ENCODE measurements around the gene NRXN3.

Gene NRXN3

DNA sequence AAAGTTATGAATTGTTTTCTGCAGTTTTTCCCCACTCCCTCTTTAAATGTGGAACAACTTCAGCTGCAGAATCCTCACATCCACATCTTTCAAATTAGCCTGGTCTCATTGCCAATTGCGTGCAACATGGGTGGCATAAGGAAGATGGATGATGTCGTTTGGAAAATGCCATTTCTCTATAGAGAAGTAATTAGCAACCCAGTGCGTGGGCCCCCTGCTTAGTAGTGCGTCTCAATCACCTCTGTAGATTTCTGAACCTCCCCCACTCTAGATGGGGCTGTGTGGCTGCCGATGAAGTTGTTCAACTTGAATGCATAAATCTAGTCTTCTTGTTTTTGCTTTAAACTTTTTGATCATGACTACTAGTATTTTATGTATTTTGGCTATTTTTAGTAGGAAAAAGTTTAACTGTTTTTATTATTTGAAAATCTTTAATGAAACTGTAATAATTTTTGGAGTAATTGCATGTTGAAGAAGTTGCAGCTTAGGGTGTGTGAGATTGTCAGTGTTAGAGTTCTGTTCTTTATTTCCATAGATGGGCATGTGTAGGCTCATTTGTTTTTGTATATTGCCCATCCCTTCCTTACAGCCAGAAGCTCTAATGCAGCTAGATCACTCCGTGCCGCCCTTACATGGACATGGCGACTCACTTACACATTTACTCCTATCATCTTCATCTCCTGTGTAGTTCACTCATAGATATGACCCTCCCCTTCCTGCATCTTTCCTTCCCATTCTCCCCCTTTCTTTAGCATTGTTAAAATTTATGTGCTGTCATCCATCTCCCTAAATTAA, 1683.0 kb downstream of the NRXN3 start:
- Histone ChIP-seq H3K36me3 (ENCODE audit: insufficient read depth, low read length) (no peaks in the 10 kb centered on the region), H3K4me1 (ENCODE audit: control insufficient read depth, insufficient read depth, low read length, unreplicated experiment) (peaks cover 14% of the 10 kb centered on the region), H3K27ac (ENCODE audit: low read depth, low read length) (no peak overlapping the region), H3K79me2 (ENCODE audit: control insufficient read depth, insufficient read depth, low read length, unreplicated experiment) (no peaks in the 10 kb centered on the region), H3K27me3 (ENCODE audit: insufficient read depth, low read length) (no peaks in the 10 kb centered on the region), H2AFZ (ENCODE audit: low read length, unreplicated experiment) (no peak overlapping the region), H3K4me3 (ENCODE audit: low read depth, low read length) (no peak overlapping the region)

DNA sequence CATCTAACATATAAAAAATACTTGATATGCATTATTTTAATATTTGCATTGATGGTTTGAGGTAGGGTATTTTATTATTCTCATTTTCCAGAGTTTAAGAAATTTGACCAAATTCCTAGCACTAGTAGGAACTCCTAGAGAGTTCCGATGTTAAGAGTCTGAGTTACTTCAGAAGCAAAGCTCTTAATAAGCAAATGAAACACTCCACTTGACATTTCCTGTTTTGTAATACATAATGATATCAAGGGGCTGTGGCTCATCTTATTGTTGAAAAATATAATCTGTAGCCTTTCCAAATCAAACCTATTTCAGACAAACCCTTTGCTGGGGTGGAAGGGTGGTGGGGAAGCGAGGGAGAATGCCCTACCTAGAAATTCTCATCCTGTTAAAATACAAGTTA, 1685.6 kb downstream of the NRXN3 start:
- Histone ChIP-seq H3K36me3 (ENCODE audit: insufficient read depth, low read length) (no peaks in the 10 kb centered on the region), H3K27me3 (ENCODE audit: insufficient read depth, low read length) (no peaks in the 10 kb centered on the region), H2AFZ (ENCODE audit: low read length, unreplicated experiment) (peak overlapping the region; percentile 45), H3K4me3 (ENCODE audit: low read depth, low read length) (no peak overlapping the region), H3K27ac (ENCODE audit: low read depth, low read length) (peak overlapping the region; percentile 68), H3K79me2 (ENCODE audit: control insufficient read depth, insufficient read depth, low read length, unreplicated experiment) (no peaks in the 10 kb centered on the region), H3K4me1 (ENCODE audit: control insufficient read depth, insufficient read depth, low read length, unreplicated experiment) (peaks cover 14% of the 10 kb centered on the region)

DNA sequence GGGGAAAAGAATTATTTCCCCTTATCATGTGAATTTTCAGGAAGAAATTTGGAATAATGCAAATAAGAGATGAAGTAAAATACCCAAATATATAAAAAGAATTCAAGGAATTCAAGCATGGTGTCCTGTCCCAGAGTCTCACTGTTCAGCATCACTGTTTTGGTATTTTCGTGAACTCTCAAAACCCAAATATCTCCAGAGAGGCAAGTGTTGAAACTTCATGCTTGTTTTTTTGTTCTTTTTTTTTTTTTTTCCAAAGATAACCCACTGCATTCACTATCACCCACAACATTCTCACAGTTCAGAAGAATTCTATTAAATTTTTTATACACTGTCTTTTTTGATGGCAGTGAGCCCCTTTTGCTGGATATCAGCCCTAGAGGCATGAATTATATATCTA, 1686.2 kb downstream of the NRXN3 start:
- H3K36me3 ChIP-seq (ENCODE audit: insufficient read depth, low read length), result no peaks in the 10 kb centered on the region

DNA sequence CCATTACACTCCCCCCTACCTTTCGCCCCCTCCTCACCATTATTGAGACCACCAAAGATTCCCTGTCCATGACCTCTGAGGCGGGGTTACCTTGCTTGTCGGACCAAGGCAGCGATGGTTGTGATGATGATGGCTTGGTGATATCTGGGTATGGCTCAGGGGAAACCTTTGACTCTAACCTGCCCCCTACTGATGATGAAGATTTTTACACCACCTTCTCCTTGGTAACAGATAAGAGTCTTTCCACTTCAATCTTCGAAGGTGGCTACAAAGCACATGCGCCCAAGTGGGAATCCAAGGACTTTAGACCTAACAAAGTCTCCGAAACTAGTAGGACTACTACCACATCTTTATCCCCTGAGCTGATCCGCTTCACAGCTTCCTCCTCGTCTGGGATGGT, 1690.9 kb downstream of the NRXN3 start:
- Histone ChIP-seq H3K36me3 (ENCODE audit: insufficient read depth, low read length) (no peaks in the 10 kb centered on the region), H3K27ac (ENCODE audit: low read depth, low read length) (no peak overlapping the region), H3K79me2 (ENCODE audit: control insufficient read depth, insufficient read depth, low read length, unreplicated experiment) (no peaks in the 10 kb centered on the region), H3K4me3 (ENCODE audit: low read depth, low read length) (no peak overlapping the region), H3K27me3 (ENCODE audit: insufficient read depth, low read length) (no peaks in the 10 kb centered on the region), H2AFZ (ENCODE audit: low read length, unreplicated experiment) (no peak overlapping the region), H3K4me1 (ENCODE audit: control insufficient read depth, insufficient read depth, low read length, unreplicated experiment) (peaks cover 8% of the 10 kb centered on the region)

More for the DNA sequence above, 1686.2 kb downstream of the NRXN3 start:
- peak overlapping the region; percentile 68 for H3K27ac ChIP-seq (ENCODE audit: low read depth, low read length)
- H2AFZ ChIP-seq (ENCODE audit: low read length, unreplicated experiment), result no peak overlapping the region
- H3K27me3 ChIP-seq (ENCODE audit: insufficient read depth, low read length), result no peaks in the 10 kb centered on the region
- no peaks in the 10 kb centered on the region for H3K79me2 ChIP-seq (ENCODE audit: control insufficient read depth, insufficient read depth, low read length, unreplicated experiment)
- no peak overlapping the region for H3K4me3 ChIP-seq (ENCODE audit: low read depth, low read length)
- H3K4me1 ChIP-seq (ENCODE audit: control insufficient read depth, insufficient read depth, low read length, unreplicated experiment), result peaks cover 14% of the 10 kb centered on the region

DNA sequence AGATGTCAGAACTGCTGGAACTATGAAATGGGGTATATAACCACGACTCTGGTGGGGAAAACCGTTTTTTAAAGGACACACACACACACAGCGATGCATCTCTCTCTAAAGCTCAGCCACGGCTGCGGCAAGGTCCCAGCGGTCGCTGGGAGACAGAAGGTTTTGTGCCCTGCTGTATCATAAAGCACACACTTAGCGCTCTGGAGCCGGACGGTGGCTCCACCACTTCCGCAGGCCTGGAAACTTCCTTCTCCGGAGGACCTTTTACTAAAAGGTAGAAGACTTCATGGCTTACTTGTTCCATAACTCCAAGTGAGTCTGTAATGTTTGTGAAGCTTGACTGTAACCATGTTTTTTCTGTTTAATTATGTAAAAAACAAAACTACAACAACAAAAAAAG, 1691.9 kb downstream of the NRXN3 start:
- Histone ChIP-seq H2AFZ (ENCODE audit: low read length, unreplicated experiment) (no peak overlapping the region), H3K27ac (ENCODE audit: low read depth, low read length) (no peak overlapping the region), H3K36me3 (ENCODE audit: insufficient read depth, low read length) (no peaks in the 10 kb centered on the region), H3K4me3 (ENCODE audit: low read depth, low read length) (no peak overlapping the region), H3K4me1 (ENCODE audit: control insufficient read depth, insufficient read depth, low read length, unreplicated experiment) (no peaks in the 10 kb centered on the region), H3K79me2 (ENCODE audit: control insufficient read depth, insufficient read depth, low read length, unreplicated experiment) (no peaks in the 10 kb centered on the region), H3K27me3 (ENCODE audit: insufficient read depth, low read length) (no peaks in the 10 kb centered on the region)

DNA sequence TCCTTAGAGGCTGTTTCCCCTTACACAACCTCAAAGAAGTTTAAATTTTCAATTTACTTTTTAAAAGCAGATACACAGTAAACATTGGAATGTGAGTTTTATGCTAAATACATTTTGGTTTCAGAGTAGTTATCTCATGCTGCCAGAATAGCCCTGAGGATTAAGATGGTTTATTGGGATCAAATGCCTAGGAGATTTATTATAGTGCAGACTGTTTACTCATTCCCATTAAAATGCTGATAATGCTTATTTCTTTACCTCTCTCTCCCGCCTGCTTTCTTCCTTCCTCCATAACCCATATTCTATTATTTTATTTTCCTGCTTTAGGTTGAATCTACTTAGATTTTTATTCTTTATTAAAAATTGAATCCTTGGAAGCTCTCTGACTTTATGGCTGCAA, 1701.0 kb downstream of the NRXN3 start:
- Histone ChIP-seq H3K36me3 (ENCODE audit: insufficient read depth, low read length) (no peaks in the 10 kb centered on the region), H3K4me3 (ENCODE audit: low read depth, low read length) (no peak overlapping the region), H3K79me2 (ENCODE audit: control insufficient read depth, insufficient read depth, low read length, unreplicated experiment) (no peaks in the 10 kb centered on the region), H3K27ac (ENCODE audit: low read depth, low read length) (no peak overlapping the region), H2AFZ (ENCODE audit: low read length, unreplicated experiment) (no peak overlapping the region), H3K27me3 (ENCODE audit: insufficient read depth, low read length) (no peaks in the 10 kb centered on the region), H3K4me1 (ENCODE audit: control insufficient read depth, insufficient read depth, low read length, unreplicated experiment) (no peaks in the 10 kb centered on the region)

DNA sequence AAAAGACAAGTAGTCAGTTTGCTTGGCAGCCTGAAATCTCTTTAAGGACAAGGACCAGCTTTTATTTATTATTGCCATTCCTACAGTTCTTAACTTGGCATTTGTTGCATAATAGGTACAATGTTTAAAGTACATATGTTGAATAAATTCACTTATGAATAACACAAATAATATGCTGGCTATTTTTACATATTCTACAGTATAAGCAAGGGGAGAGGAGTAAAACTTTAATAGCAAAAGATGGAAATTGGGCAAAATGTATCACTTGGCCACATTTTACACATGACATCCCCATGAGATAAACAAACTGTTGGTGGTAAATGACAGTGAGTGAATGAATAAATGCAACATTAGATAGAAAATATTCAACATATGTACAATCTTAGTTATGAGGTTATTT, 1708.1 kb downstream of the NRXN3 start:
- H3K27ac ChIP-seq (ENCODE audit: low read depth, low read length), result no peak overlapping the region
- no peak overlapping the region for H2AFZ ChIP-seq (ENCODE audit: low read length, unreplicated experiment)
- no peak overlapping the region for H3K4me3 ChIP-seq (ENCODE audit: low read depth, low read length)
- H3K79me2 ChIP-seq (ENCODE audit: control insufficient read depth, insufficient read depth, low read length, unreplicated experiment), result no peaks in the 10 kb centered on the region
- no peaks in the 10 kb centered on the region for H3K27me3 ChIP-seq (ENCODE audit: insufficient read depth, low read length)
- H3K4me1 ChIP-seq (ENCODE audit: control insufficient read depth, insufficient read depth, low read length, unreplicated experiment), result no peaks in the 10 kb centered on the region
- no peaks in the 10 kb centered on the region for H3K36me3 ChIP-seq (ENCODE audit: insufficient read depth, low read length)

DNA sequence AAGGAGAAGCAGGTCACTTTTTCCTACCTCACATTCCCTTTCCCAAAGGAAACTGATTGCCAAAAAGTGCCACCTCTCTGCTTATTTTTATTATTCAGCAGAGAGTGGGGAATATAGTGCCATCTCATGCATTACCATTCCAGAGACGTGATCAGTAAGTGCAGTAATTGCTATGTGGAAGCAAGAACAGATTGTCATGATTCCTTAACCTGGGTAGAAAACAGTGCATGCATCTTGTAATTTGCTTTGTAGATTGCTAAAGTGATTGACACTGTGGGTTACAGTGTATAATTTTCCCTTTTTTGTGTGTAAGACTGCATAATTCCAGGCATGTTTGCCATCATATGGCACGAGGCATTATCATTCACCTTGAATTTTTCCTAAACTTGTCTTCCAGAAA, 1708.6 kb downstream of the NRXN3 start:
- H3K27me3 ChIP-seq (ENCODE audit: insufficient read depth, low read length), result no peaks in the 10 kb centered on the region
- H3K27ac ChIP-seq (ENCODE audit: low read depth, low read length), result no peak overlapping the region
- no peak overlapping the region for H2AFZ ChIP-seq (ENCODE audit: low read length, unreplicated experiment)
- no peaks in the 10 kb centered on the region for H3K4me1 ChIP-seq (ENCODE audit: control insufficient read depth, insufficient read depth, low read length, unreplicated experiment)
- no peaks in the 10 kb centered on the region for H3K36me3 ChIP-seq (ENCODE audit: insufficient read depth, low read length)
- H3K4me3 ChIP-seq (ENCODE audit: low read depth, low read length), result no peak overlapping the region
- H3K79me2 ChIP-seq (ENCODE audit: control insufficient read depth, insufficient read depth, low read length, unreplicated experiment), result no peaks in the 10 kb centered on the region

DNA sequence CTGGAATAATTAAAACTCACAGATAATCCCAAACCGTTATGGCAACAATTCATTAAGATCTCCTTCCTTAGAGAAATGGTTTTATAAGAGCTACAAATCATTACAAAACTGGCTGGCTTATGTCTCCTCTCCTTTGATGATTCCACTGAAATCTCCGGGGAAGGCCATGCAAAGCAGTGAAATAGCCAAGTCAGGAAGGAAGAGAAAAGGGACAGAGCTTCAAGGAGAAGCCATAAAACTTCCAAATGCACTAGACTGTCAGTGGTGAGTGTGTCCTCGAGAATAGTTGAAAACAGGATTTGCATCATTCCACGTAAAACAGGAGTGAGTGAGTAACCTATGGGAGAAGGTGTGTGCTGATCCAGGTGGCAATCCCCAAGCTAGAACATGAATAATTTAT, 1711.1 kb downstream of the NRXN3 start:
- Histone ChIP-seq H3K27me3 (ENCODE audit: insufficient read depth, low read length) (no peaks in the 10 kb centered on the region), H3K79me2 (ENCODE audit: control insufficient read depth, insufficient read depth, low read length, unreplicated experiment) (no peaks in the 10 kb centered on the region), H3K27ac (ENCODE audit: low read depth, low read length) (no peak overlapping the region), H2AFZ (ENCODE audit: low read length, unreplicated experiment) (no peak overlapping the region), H3K4me3 (ENCODE audit: low read depth, low read length) (no peak overlapping the region), H3K36me3 (ENCODE audit: insufficient read depth, low read length) (no peaks in the 10 kb centered on the region), H3K4me1 (ENCODE audit: control insufficient read depth, insufficient read depth, low read length, unreplicated experiment) (no peaks in the 10 kb centered on the region)

DNA sequence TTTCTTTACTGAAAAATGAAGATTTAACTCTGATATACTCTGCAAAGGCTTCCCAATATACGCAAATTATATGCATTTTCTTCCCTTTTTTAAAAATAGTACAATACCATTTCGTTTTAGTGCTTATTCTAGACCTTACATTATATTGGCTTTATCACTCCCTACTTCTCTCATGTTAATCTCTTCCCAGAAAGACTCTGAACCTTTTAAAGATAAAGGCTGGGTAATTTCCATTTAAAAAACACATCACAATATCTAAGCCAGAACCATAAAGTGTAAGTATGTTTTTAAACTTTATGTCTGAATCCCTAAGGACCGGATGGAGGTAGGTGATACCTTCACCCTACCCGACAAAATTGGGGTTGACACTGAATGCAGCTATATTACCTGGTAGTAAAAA, 1720.4 kb downstream of the NRXN3 start:
- Histone ChIP-seq H3K79me2 (ENCODE audit: control insufficient read depth, insufficient read depth, low read length, unreplicated experiment) (no peaks in the 10 kb centered on the region), H3K4me1 (ENCODE audit: control insufficient read depth, insufficient read depth, low read length, unreplicated experiment) (no peaks in the 10 kb centered on the region), H3K27me3 (ENCODE audit: insufficient read depth, low read length) (no peaks in the 10 kb centered on the region), H3K4me3 (ENCODE audit: low read depth, low read length) (no peak overlapping the region), H2AFZ (ENCODE audit: low read length, unreplicated experiment) (no peak overlapping the region), H3K36me3 (ENCODE audit: insufficient read depth, low read length) (no peaks in the 10 kb centered on the region), H3K27ac (ENCODE audit: low read depth, low read length) (no peak overlapping the region)

DNA sequence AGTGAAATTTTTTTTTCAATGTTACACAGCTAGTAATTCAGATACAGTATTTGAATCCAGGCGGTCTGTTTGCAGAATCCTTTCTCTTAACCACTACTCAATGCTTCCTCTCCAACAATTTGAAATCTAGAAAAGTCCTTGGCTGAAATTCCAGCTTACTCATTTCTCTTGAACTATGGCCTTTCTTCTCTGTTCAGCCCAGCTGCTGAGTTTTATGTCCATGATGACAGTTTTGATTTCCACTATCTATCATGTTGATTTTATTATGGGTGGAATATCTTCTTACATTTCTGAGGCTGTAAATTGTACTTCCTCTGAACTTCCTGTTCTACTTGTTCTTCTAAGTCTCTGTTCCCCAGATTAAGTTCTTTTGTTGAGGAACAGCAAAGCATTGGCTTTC, 1725.8 kb downstream of the NRXN3 start:
- Histone ChIP-seq H3K4me3 (ENCODE audit: low read depth, low read length) (no peak overlapping the region), H3K4me1 (ENCODE audit: control insufficient read depth, insufficient read depth, low read length, unreplicated experiment) (no peaks in the 10 kb centered on the region), H3K27ac (ENCODE audit: low read depth, low read length) (no peak overlapping the region), H3K36me3 (ENCODE audit: insufficient read depth, low read length) (no peaks in the 10 kb centered on the region), H3K27me3 (ENCODE audit: insufficient read depth, low read length) (no peaks in the 10 kb centered on the region), H2AFZ (ENCODE audit: low read length, unreplicated experiment) (no peak overlapping the region), H3K79me2 (ENCODE audit: control insufficient read depth, insufficient read depth, low read length, unreplicated experiment) (no peaks in the 10 kb centered on the region)

Data from ACC112 (cell line).